ENCODE results near the gene RBMS3.

DNA sequence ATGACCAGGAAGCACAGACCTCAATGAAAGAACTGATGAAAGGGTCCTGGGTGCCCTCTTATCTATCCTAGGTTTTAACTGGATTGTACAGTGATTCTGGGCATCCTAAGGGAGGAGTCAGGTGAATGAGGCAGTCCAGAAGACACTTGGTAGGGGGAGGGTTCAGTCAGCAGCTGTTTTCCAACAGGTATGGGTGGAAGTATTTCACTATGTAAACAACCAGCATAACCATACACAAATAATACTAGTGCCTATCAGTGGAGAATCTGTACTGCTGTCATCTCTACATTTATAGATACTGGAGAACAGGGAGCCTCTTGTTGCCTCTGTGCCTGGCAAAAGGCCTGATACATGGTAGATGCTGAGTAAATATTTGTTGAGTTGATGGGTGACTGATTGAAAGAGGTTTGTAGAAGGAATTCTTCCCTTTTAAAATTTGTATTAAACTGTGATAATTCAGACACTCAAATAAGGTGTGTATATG lies 328.5 kb downstream of the RBMS3 start:
- TF ChIP-seq, protein P1, sequence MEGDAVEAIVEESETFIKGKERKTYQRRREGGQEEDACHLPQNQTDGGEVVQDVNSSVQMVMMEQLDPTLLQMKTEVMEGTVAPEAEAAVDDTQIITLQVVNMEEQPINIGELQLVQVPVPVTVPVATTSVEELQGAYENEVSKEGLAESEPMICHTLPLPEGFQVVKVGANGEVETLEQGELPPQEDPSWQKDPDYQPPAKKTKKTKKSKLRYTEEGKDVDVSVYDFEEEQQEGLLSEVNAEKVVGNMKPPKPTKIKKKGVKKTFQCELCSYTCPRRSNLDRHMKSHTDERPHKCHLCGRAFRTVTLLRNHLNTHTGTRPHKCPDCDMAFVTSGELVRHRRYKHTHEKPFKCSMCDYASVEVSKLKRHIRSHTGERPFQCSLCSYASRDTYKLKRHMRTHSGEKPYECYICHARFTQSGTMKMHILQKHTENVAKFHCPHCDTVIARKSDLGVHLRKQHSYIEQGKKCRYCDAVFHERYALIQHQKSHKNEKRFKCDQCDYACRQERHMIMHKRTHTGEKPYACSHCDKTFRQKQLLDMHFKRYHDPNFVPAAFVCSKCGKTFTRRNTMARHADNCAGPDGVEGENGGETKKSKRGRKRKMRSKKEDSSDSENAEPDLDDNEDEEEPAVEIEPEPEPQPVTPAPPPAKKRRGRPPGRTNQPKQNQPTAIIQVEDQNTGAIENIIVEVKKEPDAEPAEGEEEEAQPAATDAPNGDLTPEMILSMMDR (conservative IDR thresholded peaks at IDR 0.05; ENCODE audit: low read length), result no peak
- no peak for TF ChIP-seq EZH2phosphoT487 (IDR thresholded peaks at IDR 0.05; ENCODE audit: borderline replicate concordance, low read depth, low read length)

Data from OCI-LY7 (cell line).